ENCODE results near the gene RSPRY1. TPM values are rescaled to one million over a fixed set of nuclear protein-coding genes. Genes with fewer than 3 reads are reported as not detected.
"Not testable (repeated sequence)": the region's sequence is repeated elsewhere in the genome, so short reads cannot be mapped to it uniquely, and the experiment has no call there.

Gene RSPRY1
- polyA plus RNA-seq, 1 donor: 23.3 TPM

- no peak for DNase-seq (ENCODE audit: low read depth)
These were observed 69.7 kb downstream of the RSPRY1 start for GRCh38 chr16:57255686-57256415.

DNA sequence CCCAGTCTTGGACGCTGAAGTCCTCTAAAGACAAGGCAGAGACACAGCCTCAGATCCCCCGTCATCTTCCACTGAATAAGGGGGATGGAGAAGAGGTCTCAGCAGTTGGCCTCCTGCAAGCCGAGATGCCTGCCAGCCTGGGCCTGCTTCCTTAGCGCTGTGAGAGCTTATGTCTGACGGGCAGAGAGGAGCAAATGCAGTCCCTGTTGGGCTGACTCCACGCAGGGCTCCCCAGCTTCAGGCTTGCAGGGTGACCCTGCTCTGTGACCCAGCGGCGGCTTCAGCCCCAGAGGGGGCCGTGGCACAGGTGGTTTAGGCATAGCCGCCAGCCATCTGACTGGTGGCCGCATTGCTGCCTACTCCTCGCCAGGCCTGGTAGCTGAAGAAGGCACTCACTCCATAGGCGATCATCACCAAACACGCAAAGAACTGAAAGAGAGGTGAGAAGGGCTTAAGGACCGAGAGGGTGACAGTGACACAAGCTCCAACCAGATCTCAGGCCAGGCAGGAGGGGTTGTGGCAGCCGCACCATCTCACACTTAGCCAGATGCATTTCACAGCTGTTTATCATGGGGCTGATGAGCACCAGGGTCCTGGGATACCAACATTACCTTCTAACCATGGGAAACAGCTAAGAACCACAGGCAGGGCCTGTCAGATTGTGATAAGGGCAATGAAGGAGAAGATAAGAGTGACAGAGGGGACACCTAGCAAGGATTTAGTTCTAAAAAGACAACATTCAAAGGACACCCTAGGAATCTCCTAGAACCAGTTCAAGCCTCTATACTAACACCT lies 70.7 kb downstream of the RSPRY1 start:
- no peak for DNase-seq (ENCODE audit: low read depth)

DNA sequence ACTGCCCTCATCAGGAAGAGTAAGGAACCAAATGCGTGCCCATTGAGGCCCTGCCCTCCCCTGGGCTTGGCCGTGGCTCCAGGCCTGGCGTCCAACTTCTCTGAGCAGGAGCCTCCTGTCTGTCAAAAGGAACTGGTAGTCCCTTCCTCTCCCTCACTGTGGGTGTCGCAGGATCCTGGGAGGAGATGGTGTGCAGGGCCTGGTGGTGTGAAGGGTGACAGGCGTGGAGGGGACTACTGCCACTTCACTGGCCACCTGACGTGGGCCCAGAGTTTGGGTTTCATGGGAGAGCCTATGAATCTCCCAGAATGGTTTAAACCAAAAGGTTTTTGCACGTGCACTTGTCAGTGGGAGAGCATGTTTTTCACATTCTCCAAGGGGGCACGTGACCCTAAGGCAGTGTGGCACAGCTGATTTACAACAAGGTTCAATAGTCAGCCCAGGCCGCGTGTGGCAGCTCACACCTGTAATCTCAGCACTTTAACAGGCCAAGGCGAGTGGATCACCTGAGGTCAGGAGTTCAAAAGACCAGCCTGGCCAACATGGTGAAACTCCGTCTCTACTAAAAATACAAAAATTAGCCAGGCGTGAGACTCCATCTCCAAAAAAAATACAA lies 71.4 kb downstream of the RSPRY1 start:
- no peak for DNase-seq (ENCODE audit: low read depth)

GRCh38 chr16:57258226-57258909 lies 72.2 kb downstream of the RSPRY1 start:
- no peak for DNase-seq (ENCODE audit: low read depth)

- DNase-seq (ENCODE audit: low read depth): no peak
These were observed 72.9 kb downstream of the RSPRY1 start for GRCh38 chr16:57258910-57259475.

DNA sequence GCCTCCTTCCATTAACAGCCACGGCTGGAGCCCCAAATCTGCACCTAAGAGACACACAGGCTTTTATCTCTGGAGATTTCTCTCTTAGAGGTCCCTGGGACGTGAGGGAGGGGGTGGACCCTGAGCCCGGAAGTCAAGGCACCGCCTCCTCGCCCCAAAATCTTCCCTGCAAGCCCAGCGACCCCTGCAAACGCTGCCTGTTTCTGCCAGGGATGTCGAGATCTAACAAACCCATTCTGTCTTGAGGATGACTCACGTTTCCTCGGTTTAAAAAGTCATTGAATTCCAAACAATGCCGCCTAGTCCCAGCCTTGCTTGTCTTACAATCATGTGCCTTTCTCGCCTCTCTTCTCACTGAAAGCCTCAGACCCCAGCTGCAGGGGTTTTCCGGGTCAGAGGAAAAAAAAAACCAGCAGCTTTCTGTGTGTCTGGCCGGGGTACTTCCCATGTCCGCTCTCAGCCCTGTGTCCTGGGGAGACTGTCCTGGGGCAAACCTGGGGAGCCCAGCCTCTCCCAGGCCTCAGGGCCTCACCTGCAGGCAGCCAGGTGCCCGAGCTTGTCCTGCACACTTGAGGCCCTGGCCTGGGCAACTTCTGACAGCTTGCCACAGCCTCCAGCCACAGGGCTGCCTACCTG lies 74.3 kb downstream of the RSPRY1 start:
- no peak for DNase-seq (ENCODE audit: low read depth)

GRCh38 chr16:57261806-57262205 lies 75.7 kb downstream of the RSPRY1 start:
- DNase-seq (ENCODE audit: low read depth): no peak

DNA sequence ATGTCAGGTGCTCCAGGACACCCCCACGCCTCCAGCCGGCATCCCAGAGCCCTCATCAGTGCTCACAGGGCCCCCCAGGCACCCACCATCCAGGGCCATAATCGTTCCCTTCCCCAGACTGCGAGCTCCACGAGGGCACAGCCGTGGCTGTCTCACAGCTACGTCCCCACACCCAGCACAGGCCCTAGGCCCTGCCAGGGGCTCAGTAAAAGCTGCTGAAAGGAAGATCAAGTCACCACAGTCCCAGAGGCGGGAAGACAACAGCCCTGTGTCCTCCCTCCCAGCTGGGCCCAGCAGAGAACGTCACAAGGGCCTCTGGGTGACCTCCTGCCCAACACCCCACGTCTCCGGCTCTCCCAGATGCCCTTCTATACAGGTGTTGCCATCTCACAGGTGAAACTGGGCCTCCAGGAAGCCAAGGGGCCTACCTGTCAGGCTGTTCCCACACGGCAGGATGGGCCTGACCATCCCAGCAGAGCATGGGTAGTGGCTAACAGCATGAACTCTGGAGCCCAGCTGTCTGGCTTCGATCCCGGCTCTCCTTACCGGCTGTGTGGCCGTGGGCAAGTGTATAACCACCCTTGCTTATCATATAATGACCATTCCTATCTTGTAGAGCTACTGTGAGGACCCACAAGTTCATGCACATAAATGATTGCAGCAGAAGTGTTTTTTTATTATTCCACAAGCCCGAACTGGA lies 76.9 kb downstream of the RSPRY1 start:
- DNase-seq (ENCODE audit: low read depth): no peak

DNA sequence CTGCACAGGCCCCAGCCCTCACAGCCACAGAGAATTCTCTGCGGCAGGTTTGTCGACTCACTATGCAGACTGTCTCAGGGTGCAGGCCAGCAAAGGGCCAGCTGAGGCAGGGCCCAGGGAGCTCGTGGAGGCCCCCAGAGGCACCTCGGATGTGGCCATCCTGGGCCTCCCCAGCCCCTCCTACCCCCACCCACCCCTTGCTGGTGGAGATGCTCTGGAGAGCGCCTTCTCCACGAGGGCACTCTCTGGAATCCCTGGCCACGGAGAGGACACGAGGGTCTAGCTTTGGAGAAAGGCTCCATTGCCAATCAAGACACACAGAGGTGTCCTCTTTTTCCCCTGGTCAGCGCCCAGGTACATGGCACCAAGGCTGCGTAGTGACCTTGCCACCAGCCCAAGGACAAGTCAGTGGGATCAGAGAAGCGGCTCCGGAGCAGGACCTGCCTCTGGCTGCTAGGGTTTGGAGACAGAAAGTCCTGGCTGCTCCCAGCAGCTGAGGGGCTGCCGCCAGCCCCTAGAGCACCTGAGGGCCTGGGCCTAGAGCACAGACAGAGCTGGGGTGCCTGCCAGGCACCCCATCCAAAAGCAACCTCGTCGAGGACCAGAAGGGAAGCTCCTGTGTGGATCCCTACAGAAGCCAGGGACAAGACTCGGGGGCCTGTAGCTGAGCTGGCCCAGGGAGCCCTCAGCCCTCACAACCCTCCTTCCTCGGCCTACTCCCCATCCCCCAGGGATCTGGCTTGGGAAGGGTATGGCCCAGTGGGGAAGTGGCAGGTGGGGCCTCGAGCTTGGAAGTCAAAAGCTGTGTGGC lies 77.6 kb downstream of the RSPRY1 start:
- no peak for DNase-seq (ENCODE audit: low read depth)

- DNase-seq (ENCODE audit: low read depth): no peak
These were observed 78.3 kb downstream of the RSPRY1 start for GRCh38 chr16:57264381-57264780.

DNA sequence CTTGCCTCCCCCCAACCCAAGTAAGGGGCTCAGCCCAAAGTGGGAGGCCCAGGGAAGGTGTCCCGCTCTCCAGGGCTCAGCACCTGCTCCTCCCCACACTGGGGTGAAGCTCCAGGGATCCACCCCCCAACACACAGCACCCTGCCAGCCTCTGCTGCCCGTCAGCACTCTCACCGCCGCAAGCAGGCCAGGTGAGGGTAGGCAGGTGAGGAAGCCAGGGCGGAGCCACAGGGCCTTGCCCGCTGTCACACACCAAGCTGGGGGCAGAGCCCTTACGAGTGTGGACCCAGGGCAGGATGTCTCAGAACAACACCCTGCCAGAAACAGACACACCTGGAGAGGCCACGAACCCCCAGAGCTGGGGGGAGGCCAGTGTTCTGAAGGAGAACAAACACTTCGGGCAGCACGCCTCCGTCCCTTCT lies 78.8 kb downstream of the RSPRY1 start:
- DNase-seq (ENCODE audit: low read depth): no peak

DNA sequence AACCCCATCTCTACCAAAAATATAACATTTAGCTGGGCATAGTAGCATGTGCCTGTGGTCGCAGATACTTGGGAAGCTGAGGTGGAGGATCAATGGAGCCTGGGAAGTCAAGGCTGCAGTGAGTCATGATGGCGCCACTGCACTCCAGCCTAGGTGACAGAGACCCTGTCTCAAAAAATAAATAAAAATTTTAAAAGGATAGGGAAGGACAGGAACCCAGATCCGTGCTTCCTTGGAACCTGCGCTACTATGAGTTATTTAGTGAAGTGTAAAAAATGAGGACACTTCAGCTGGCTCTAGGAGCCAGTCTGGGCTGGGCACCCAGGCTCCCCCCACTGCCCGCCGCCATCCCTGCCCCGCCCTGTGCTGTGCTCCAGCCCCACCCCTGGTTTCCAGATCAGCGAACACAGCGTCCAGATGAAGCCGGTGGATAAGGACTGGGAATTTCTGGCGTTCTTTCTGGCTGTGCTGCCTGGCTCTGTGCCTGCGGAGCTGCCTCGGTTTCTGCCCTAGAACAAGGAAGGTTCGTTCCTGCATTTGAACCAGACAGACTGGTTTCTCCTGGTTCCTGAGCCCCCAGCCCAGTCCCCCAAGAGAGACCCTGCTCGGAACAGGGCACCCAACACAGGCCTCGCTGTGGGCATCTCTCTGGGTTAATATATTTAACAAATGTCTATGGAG lies 79.9 kb downstream of the RSPRY1 start:
- DNase-seq (ENCODE audit: low read depth): no peak

GRCh38 chr16:57266531-57267260 lies 80.6 kb downstream of the RSPRY1 start:
- DNase-seq (ENCODE audit: low read depth): no peak

DNA sequence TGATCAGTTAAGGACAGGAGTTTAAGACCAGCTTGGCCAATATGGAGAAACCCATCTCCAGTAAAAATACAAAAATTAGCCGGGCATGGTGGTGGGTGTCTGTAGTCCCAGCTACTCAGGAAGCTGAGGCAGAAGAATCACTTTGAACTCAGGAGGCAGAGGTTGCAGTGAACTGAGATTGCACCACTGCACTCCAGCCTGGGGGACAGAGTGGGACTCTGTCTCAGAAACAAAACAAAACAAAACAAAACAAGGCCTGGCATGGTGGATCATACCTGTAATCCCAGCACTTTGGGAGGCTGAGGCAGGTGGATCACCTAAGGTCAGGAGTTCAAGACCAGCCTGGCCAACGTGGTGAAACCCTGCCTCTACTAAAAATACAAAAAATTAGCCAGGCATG lies 81.2 kb downstream of the RSPRY1 start:
- not testable (repeated sequence) for DNase-seq (ENCODE audit: low read depth)

- no peak for DNase-seq (ENCODE audit: low read depth)
These were observed 83.0 kb downstream of the RSPRY1 start for GRCh38 chr16:57268804-57269800.

GRCh38 chr16:57270221-57271062 lies 84.3 kb downstream of the RSPRY1 start:
- DNase-seq (ENCODE audit: low read depth): no peak

GRCh38 chr16:57271063-57271345 lies 84.9 kb downstream of the RSPRY1 start:
- DNase-seq (ENCODE audit: low read depth): no peak
